Activated T-cell treated with anti-CD3 and anti-CD28 coated beads for 4 hours (primary cell): ENCODE results near the gene VWCE.

Experiments
- DNase-seq: peaks from one replicate; pipeline ENCODE4 v3.0.0-alpha.2; 2020

Gene VWCE

GRCh38 chr11:61325649-61326414 is 30.7 kb upstream of the VWCE start:
- DNase-seq, result no peak

- no peak for DNase-seq
Observed at GRCh38 chr11:61315260-61315659, 20.1 kb upstream of the VWCE start.

GRCh38 chr11:61310749-61311148 is 15.6 kb upstream of the VWCE start:
- DNase-seq, result no peak

DNA sequence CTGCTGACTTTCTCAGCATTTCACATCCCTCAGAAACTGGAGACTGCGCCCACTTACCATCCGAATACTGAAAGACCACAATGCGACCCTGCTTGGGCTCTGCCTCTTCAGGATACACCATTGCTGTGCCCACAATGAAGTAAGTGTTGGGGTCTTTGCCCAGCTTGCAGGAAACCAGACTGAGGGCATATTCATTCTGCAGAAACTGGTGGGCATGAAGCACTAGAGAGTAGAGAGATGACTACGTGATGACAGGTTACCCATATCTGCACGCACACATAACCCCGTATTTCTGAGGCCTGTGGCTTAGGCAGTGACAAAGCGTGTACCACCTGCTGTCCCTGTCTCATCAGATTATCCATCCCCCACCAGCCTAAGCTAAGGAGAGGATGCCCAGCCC is 14.6 kb upstream of the VWCE start:
- no peak for DNase-seq

GRCh38 chr11:61309141-61309540 is 14.0 kb upstream of the VWCE start:
- DNase-seq, result no peak

GRCh38 chr11:61307354-61307753 is 12.2 kb upstream of the VWCE start:
- no peak for DNase-seq

DNA sequence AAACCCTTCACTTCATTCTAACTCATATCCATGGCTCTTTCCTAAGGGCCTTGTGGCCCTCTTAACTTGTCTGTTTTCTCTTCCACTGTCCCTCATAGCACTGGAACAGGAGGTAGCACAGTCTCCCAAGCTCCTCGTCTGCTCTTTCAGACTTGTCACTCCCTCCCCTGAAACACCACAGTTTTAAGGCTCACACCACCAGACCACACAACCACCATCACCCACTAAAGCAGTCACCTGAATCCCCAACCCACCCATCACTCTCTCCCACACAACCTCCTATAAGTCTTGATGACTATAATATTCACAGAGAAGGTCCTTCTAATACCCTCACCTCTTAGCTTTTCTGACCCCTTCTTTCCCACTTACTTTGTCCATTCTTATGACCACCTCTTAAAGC is 11.1 kb upstream of the VWCE start:
- no peak for DNase-seq

- no peak for DNase-seq
Observed at GRCh38 chr11:61305417-61305816, 10.3 kb upstream of the VWCE start.

DNA sequence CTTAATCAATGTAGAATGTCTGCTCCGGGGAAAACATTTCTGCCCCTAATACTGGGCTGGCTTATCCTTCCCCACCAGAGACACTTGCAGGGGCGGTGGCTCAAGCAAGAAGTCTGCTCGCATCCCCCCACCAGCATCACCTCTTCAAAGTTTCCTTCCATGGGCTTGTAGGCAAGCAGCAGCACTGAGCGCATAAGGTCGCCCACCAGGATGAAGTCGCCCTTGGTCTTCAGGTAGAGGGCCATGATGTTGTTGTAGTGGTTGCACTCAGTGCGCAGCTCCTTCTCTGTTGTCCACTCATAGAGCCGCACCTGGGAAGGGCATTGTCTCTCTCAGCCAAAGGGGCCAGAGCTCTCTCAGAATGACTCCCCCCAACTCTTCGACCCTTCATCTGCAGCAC is 8.6 kb upstream of the VWCE start:
- no peak for DNase-seq

- no peak for DNase-seq
Observed at GRCh38 chr11:61302550-61302949, 7.4 kb upstream of the VWCE start.

GRCh38 chr11:61298663-61299244 is 3.6 kb upstream of the VWCE start:
- no peak for DNase-seq

DNA sequence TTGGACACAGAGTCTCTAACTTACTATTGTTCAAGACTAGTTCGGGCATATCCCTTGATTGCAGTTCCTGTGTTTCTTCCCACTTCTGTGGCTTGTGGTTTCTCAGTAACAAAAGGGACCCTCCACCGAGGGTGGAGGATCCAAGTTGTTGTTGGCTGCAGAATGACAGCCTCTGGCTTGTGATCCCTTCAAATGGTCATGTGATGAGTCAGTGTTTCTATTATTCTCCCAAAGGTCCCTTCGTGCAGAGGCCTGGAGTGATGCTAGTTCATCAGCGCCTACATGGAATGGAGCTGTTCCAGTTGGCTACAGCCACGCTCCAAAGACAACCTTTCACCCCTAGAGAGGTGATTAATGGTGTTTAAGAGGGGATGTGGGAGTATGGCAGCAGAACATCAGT is 2.6 kb upstream of the VWCE start:
- DNase-seq, result no peak

DNA sequence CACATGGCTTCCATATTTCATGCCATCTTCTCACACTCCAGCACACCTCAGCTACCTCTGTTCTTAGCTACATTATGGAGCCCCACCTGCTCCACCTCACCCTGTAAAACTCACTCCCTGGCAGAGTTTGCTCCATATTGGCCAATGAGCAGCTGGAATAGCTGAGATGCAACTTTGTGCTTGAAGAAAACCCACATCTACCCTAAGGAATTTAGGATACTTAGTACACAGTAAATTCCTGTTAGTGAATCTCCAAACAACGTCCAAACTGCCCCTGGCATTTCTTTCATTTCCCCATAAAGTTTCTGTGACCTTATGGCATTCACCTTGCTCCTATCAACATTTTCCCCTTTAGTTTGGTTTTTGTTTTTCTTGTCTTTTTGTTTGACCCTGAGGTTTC is 2.2 kb upstream of the VWCE start:
- DNase-seq, result no peak

- DNase-seq, result no peak
Observed at GRCh38 chr11:61295596-61295926, 445 bp upstream of the VWCE start.

DNA sequence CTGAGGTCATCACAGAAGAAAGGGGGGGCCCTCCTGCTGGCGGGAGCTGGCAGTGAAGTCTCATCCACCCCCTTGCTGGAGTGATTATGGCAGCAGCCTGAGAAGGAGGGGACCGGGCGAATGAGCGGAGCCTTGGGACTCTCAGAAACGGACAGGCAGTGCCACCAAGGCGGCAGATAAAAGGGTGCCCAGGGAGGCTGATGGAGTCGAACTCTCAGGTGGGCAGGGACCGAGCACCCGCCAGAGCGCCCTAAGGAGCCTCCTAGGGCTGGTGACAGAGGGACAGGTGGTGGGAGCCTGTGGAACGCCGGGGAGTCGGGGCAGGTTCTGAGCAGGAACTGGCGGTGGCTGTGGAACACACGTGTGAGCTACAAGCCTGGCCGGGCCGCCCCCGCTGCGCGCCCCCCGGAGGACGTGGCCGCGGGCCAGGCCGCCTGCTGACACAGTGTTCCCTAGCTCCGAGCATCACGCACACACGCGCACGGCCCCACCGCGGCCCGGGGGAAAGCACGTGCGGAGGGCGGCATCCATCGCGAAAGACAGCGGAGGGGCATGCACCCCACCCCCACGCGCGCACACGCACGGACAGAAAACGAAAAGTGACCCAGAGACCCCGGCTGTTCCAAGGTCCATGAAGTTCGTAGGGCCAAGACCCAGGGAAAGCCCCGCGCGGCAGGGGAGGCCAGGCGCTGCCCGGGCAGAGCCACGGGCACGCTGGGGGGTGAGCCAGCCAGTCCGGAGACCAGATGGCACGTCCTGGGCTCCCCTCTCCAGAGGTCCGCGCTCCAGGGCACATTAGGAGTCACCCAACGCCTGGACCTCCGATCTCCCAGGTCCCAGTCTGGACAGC is 1.0 kb downstream of the VWCE start:
- DNase-seq, result peak; percentile 44

- no peak for DNase-seq
Observed at GRCh38 chr11:61292356-61292755, 2.8 kb downstream of the VWCE start.

DNA sequence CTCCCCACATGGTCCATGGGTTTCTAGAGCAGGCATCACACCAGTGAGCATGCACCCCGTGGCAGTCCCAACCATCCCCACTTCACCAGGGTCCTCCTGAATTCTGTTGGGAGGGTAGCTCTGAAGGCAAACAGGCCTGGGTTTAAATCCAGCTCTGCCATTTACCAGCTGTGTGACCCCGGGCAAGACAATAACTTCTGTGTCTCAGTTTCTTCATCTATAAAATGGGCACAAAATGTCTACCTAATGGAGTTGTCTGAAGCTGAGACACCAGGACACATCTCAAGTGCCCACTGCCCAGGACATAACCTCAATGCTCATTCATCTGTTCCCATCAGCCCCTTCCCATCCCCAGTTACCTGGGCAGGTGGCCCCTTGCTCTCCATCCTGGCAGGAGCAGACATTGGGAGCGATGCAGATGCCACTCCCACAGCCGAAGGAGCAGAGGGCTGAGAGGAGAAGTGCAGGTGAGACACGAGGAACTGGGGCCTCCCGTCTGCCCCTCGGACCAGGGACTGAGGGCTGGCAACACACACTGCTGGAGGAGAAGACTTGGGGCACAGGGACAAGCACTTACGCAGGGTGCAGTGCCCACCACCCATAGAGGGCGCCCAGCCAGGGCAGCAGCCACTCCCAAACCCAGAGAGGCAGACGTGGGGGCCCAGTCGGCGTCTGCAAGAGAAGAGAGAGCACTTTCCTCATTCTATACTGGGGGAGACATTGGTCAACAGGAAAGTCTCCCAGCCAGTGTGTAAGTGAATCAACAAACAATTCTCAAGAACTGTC is 4.0 kb downstream of the VWCE start:
- no peak for DNase-seq

DNA sequence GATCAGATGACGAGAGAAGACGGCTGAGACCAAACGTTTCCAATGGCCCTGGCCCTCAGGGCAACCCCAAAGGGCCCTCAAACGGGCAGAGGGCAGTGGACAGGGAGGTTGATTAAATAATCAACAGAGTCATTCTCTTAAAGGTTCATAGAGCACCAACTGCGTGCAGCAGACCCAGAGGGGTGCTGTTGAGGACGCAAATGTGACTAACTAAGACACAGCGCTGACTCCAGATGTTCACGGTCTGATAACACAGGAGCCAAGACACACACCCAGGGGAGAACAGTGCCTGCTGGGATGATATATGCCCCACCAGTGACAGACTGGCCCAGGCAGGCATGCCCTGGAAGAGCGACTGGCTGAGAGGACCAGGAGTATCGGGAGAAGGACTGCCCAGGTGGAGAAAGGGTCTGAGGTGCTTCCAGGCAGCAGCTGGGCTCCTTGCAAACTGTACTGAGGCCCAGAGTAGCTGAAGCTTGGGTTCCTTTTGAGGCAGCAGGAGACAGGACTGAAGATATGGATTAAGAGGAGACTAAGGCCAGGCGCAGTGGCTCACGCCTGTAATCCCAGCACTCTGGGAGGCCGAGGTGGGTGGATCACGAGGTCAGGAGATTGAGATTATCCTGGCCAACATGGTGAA is 7.7 kb downstream of the VWCE start:
- no peak for DNase-seq

GRCh38 chr11:61283613-61284012 is 11.5 kb downstream of the VWCE start:
- no peak for DNase-seq

GRCh38 chr11:61281581-61282250 is 13.4 kb downstream of the VWCE start:
- DNase-seq, result no peak

- DNase-seq, result no peak
Observed at GRCh38 chr11:61280883-61281580, 14.1 kb downstream of the VWCE start.
